HepG2 (cell line): ENCODE measurements around the gene TM9SF2. TPM values are rescaled to one million over a fixed set of nuclear protein-coding genes. Genes with fewer than 3 reads are reported as not detected.

Experiments
- ATF2 ChIP-seq: sonication (generic); formaldehyde crosslinking; IDR thresholded peaks from 2 replicates; pipeline ENCODE4 v1.4.0; 2020; ENCODE audit warnings: missing genetic modification reagents
- CENPBD1 ChIP-seq: sonication (generic); formaldehyde crosslinking; IDR thresholded peaks from 2 replicates; pipeline ENCODE4 v1.8.0; 2022; ENCODE audit warnings: missing genetic modification reagents, low read depth, mild to moderate bottlenecking, borderline replicate concordance
- CHD4 ChIP-seq: fragments of 200-600 bp; sonication (generic); IDR thresholded peaks from 2 replicates; pipeline ENCODE4 v1.7.0; 2017; ENCODE audit warnings: mild to moderate bottlenecking, low read length, borderline replicate concordance
- ESRRA ChIP-seq: sonication (generic); formaldehyde crosslinking; IDR thresholded peaks from 2 replicates; pipeline ENCODE4 v1.5.1; 2020; ENCODE audit warnings: mild to moderate bottlenecking, low read depth, missing genetic modification reagents
- EZH2 ChIP-seq: conservative IDR thresholded peaks from 2 replicates; pipeline ENCODE4 v1.6.1; 2012; ENCODE audit warnings: mild to moderate bottlenecking, low read depth, low read length, moderate library complexity
- FOSL1 ChIP-seq: sonication (generic); formaldehyde crosslinking; IDR thresholded peaks from 2 replicates; pipeline ENCODE4 v1.9.0; 2021; ENCODE audit warnings: missing genetic modification reagents, borderline replicate concordance
- GMEB1 ChIP-seq: sonication (generic); formaldehyde crosslinking; IDR thresholded peaks from 2 replicates; pipeline ENCODE4 v1.5.1; 2020; ENCODE audit warnings: missing genetic modification reagents, mild to moderate bottlenecking, borderline replicate concordance
- HOXA5 ChIP-seq: sonication (generic); formaldehyde crosslinking; IDR thresholded peaks from 2 replicates; pipeline ENCODE4 v1.4.0; 2020; ENCODE audit warnings: missing genetic modification reagents
- ISL2 ChIP-seq: sonication (generic); formaldehyde crosslinking; IDR thresholded peaks from 2 replicates; pipeline ENCODE4 v1.5.0; 2020; ENCODE audit warnings: missing genetic modification reagents
- JUN ChIP-seq: sonication (generic); formaldehyde crosslinking; IDR thresholded peaks from 2 replicates; pipeline ENCODE4 v1.4.0; 2020; ENCODE audit warnings: mild to moderate bottlenecking, missing genetic modification reagents
- KDM2A ChIP-seq: sonication (generic); formaldehyde crosslinking; IDR thresholded peaks from 2 replicates; pipeline ENCODE4 v1.4.0; 2020; ENCODE audit warnings: low read depth, missing genetic modification reagents, borderline replicate concordance
- MEF2D ChIP-seq: sonication (generic); formaldehyde crosslinking; IDR thresholded peaks from 2 replicates; pipeline ENCODE4 v1.5.1; 2020; ENCODE audit warnings: mild to moderate bottlenecking, missing genetic modification reagents
- ONECUT2 ChIP-seq: sonication (generic); formaldehyde crosslinking; IDR thresholded peaks from 2 replicates; pipeline ENCODE4 v1.4.0; 2020; ENCODE audit warnings: missing genetic modification reagents
- RARA ChIP-seq: IDR thresholded peaks from 2 replicates; pipeline ENCODE4 v1.6.1; 2016; ENCODE audit warnings: missing genetic modification reagents, missing compliant biosample characterization
- RBM39 ChIP-seq: fragments of 200-400 bp; formaldehyde crosslinking; IDR thresholded peaks from one replicate; pipeline ENCODE4 v1.6.1; 2018; ENCODE audit warnings: antibody characterized with exemption, mild to moderate bottlenecking, low read depth, low read length; ENCODE audit not compliant: poor library complexity, severe bottlenecking
- TERF1 ChIP-seq: sonication (generic); formaldehyde crosslinking; IDR thresholded peaks from 2 replicates; pipeline ENCODE4 v1.8.0; 2022; ENCODE audit warnings: mild to moderate bottlenecking, missing genetic modification reagents, moderate library complexity
- TOE1 ChIP-seq: sonication (generic); formaldehyde crosslinking; IDR thresholded peaks from 2 replicates; pipeline ENCODE4 v1.4.0; 2020; ENCODE audit warnings: mild to moderate bottlenecking, missing genetic modification reagents
- ZBTB26 ChIP-seq: IDR thresholded peaks from 2 replicates; pipeline ENCODE4 v1.6.1; 2016; ENCODE audit warnings: missing compliant biosample characterization, missing genetic modification reagents, borderline replicate concordance
- ZKSCAN8 ChIP-seq: IDR thresholded peaks from 2 replicates; pipeline ENCODE4 v1.6.1; 2016; ENCODE audit warnings: borderline replicate concordance, missing genetic modification reagents, missing compliant biosample characterization
- ZMYM4 ChIP-seq: sonication (generic); formaldehyde crosslinking; IDR thresholded peaks from 2 replicates; pipeline ENCODE4 v1.8.1; 2023; ENCODE audit warnings: mild to moderate bottlenecking, missing genetic modification reagents
- ZNF224 ChIP-seq: sonication (generic); formaldehyde crosslinking; IDR thresholded peaks from 2 replicates; pipeline ENCODE4 v1.5.0; 2020; ENCODE audit warnings: mild to moderate bottlenecking, missing genetic modification reagents
- ZNF253 ChIP-seq: sonication (generic); formaldehyde crosslinking; IDR thresholded peaks from 2 replicates; pipeline ENCODE4 v1.8.0; 2022; ENCODE audit warnings: mild to moderate bottlenecking, missing genetic modification reagents, borderline replicate concordance
- ZNF296 ChIP-seq: sonication (generic); formaldehyde crosslinking; conservative IDR thresholded peaks from 2 replicates; pipeline ENCODE4 v1.5.0; 2020; ENCODE audit warnings: mild to moderate bottlenecking, missing genetic modification reagents
- ZNF572 ChIP-seq: sonication (generic); formaldehyde crosslinking; IDR thresholded peaks from 2 replicates; pipeline ENCODE4 v1.5.1; 2020; ENCODE audit warnings: mild to moderate bottlenecking, missing genetic modification reagents
- ZNF878 ChIP-seq: sonication (generic); formaldehyde crosslinking; IDR thresholded peaks from 2 replicates; pipeline ENCODE4 v1.8.1; 2023; ENCODE audit warnings: mild to moderate bottlenecking, missing genetic modification reagents, moderate library complexity
- polyA plus RNA-seq, 8 experiments: library from polyadenylated mRNA; depleted of rRNA in 3 of 8; stranded (reverse) in 7 of 8; unstranded in 1 of 8; fragments of >200 nt; fragmentation: Illumina TruSeq in 4 of 8; extraction: Trizol in 4 of 8; gene quantifications; 2 replicates each; pipeline versions ENCODE4 v1.2.1 to v1.2.3, GENCODE V29; 2011 to 2016; ENCODE audit warnings: low read depth in 4 of 8, missing spikeins in 1 of 8, mixed read lengths in 1 of 8; ENCODE audit not compliant: insufficient read depth in 1 of 8
- total RNA-seq, 5 experiments: library from RNA; depleted of rRNA; stranded (reverse); fragments of >200 nt; fragmentation: Illumina TruSeq; extraction: Trizol; gene quantifications; 2 replicates each; pipeline ENCODE4 v1.2.3, GENCODE V29; 2016; ENCODE audit warnings: low read depth in 1 of 5

TM9SF2 gene
- total and polyA plus RNA-seq, 2 of the 13 experiments (the other 11 are each of a cell fraction or from before 2014, with no cell fraction given), result 94.1 to 123 TPM

- no peak for TF ChIP-seq TERF1 (CRISPR knock-in tag)
- no peak for TF ChIP-seq FOSL1
- TF ChIP-seq JUN, result no peak
- peak; percentile 88 for TF ChIP-seq ESRRA
- TF ChIP-seq TOE1 (CRISPR knock-in tag), result no peak
- no peak for TF ChIP-seq ZKSCAN8
- TF ChIP-seq ZNF878, result no peak
- no peak for TF ChIP-seq ZNF572 (CRISPR knock-in tag)
- TF ChIP-seq MEF2D, result no peak
- TF ChIP-seq ATF2 (CRISPR knock-in tag), result no peak
- TF ChIP-seq ONECUT2, result no peak
- no peak for TF ChIP-seq CHD4
- TF ChIP-seq ZNF296 (CRISPR knock-in tag), result no peak
- TF ChIP-seq ZMYM4 (CRISPR knock-in tag), result peak; percentile 79
- peak; percentile 38; the same call in 1 of the 2 replicates for TF ChIP-seq KDM2A (CRISPR knock-in tag)
- peak; percentile 79 for TF ChIP-seq RBM39
- TF ChIP-seq ZNF253 (CRISPR knock-in tag), result 0 out of 2 replicates have a peak, but pooled peaks have one; percentile 56
- TF ChIP-seq GMEB1 (CRISPR knock-in tag), result no peak
- no peak for TF ChIP-seq HOXA5 (CRISPR knock-in tag)
- peak; percentile 15; the same call in 1 of the 2 replicates for TF ChIP-seq RARA
- no peak for TF ChIP-seq EZH2
- no peak for TF ChIP-seq ZNF224
- TF ChIP-seq ZBTB26 (CRISPR knock-in tag), result no peak
- TF ChIP-seq CENPBD1 (CRISPR knock-in tag), result no peak
- no peak for TF ChIP-seq ISL2 (CRISPR knock-in tag)
These were observed 105.2 kb downstream of the TM9SF2 start, which contains the start of gene CLYBL (continued) for GRCh38 chr13:99606324-99607066.
